HUES48 (cell line): ENCODE results near the gene CYTIP.

Experiments used
- H3K27ac ChIP-seq: one replicate; pipeline ENCODE4 v1.7.0; 2013; ENCODE audit warnings: low read depth, low read length, inconsistent platforms
- H3K27me3 ChIP-seq: 2 replicates; pipeline ENCODE4 v1.6.1; 2013; ENCODE audit warnings: mild to moderate bottlenecking, low read length; ENCODE audit not compliant: control insufficient read depth, insufficient read depth
- H3K36me3 ChIP-seq: 2 replicates; pipeline ENCODE4 v1.6.1; 2013; ENCODE audit warnings: low read length; ENCODE audit not compliant: control insufficient read depth, insufficient read depth
- H3K4me1 ChIP-seq: 2 replicates; pipeline ENCODE4 v1.6.1; 2013; ENCODE audit warnings: mild to moderate bottlenecking, low read length; ENCODE audit not compliant: control insufficient read depth, insufficient read depth
- H3K4me3 ChIP-seq: 2 replicates; pipeline ENCODE4 v1.5.1; 2013; ENCODE audit warnings: mild to moderate bottlenecking, low read depth, low read length
- H3K9ac ChIP-seq: 2 replicates; pipeline ENCODE4 v1.6.1; 2013; ENCODE audit warnings: mild to moderate bottlenecking, low read depth, low read length, moderate library complexity
- H3K9me3 ChIP-seq: 2 replicates; pipeline ENCODE4 v1.6.1; 2013; ENCODE audit warnings: low read length; ENCODE audit not compliant: control insufficient read depth, insufficient read depth

CYTIP gene

GRCh38 chr2:157460384-157460837, 16.5 kb upstream of the CYTIP start:
- Histone ChIP-seq H3K9ac (no peak overlapping the region), H3K27me3 (no peaks in the 10 kb centered on the region), H3K27ac (peak overlapping the region; percentile 71), H3K4me3 (no peak overlapping the region), H3K36me3 (no peaks in the 10 kb centered on the region), H3K9me3 (no peaks in the 10 kb centered on the region), H3K4me1 (peaks cover 18% of the 10 kb centered on the region)

GRCh38 chr2:157459486-157459885, 15.6 kb upstream of the CYTIP start:
- Histone ChIP-seq H3K27me3 (no peaks in the 10 kb centered on the region), H3K4me1 (peaks cover 18% of the 10 kb centered on the region), H3K9me3 (no peaks in the 10 kb centered on the region), H3K36me3 (no peaks in the 10 kb centered on the region), H3K27ac (no peak overlapping the region), H3K4me3 (no peak overlapping the region), H3K9ac (no peak overlapping the region)

- Histone ChIP-seq H3K27me3 (no peaks in the 10 kb centered on the region; the same call in 1 of the 2 replicates), H3K4me1 (no peaks in the 10 kb centered on the region), H3K4me3 (no peak overlapping the region), H3K27ac (no peak overlapping the region), H3K9ac (no peak overlapping the region), H3K9me3 (no peaks in the 10 kb centered on the region), H3K36me3 (no peaks in the 10 kb centered on the region)
Observed at GRCh38 chr2:157447741-157448140, 3.9 kb upstream of the CYTIP start.

GRCh38 chr2:157447031-157447430, 3.1 kb upstream of the CYTIP start:
- Histone ChIP-seq H3K4me1 (no peaks in the 10 kb centered on the region), H3K4me3 (no peak overlapping the region), H3K36me3 (no peaks in the 10 kb centered on the region), H3K9ac (no peak overlapping the region), H3K9me3 (no peaks in the 10 kb centered on the region), H3K27me3 (no peaks in the 10 kb centered on the region; the same call in 1 of the 2 replicates), H3K27ac (no peak overlapping the region)

GRCh38 chr2:157444641-157445040, 752 bp upstream of the CYTIP start:
- no peak overlapping the region for H3K27ac ChIP-seq
- H3K9ac ChIP-seq, result no peak overlapping the region
- no peak overlapping the region for H3K4me3 ChIP-seq

GRCh38 chr2:157443090-157443489, 799 bp downstream of the CYTIP start:
- Histone ChIP-seq H3K4me1 (no peaks in the 10 kb centered on the region), H3K27me3 (no peaks in the 10 kb centered on the region; the same call in 1 of the 2 replicates), H3K36me3 (no peaks in the 10 kb centered on the region), H3K27ac (no peak overlapping the region), H3K9ac (no peak overlapping the region), H3K4me3 (no peak overlapping the region), H3K9me3 (no peaks in the 10 kb centered on the region)

More at GRCh38 chr2:157444641-157445040, 752 bp upstream of the CYTIP start:
- Histone ChIP-seq H3K27me3 (no peaks in the 10 kb centered on the region; the same call in 1 of the 2 replicates), H3K4me1 (no peaks in the 10 kb centered on the region), H3K36me3 (no peaks in the 10 kb centered on the region), H3K9me3 (no peaks in the 10 kb centered on the region)

GRCh38 chr2:157442636-157443035, 1.3 kb downstream of the CYTIP start:
- no peaks in the 10 kb centered on the region for H3K4me1 ChIP-seq
- no peaks in the 10 kb centered on the region for H3K36me3 ChIP-seq
- no peak overlapping the region for H3K4me3 ChIP-seq
- H3K27me3 ChIP-seq, result no peaks in the 10 kb centered on the region; the same call in 1 of the 2 replicates
- no peak overlapping the region for H3K9ac ChIP-seq
- H3K27ac ChIP-seq, result no peak overlapping the region
- no peaks in the 10 kb centered on the region for H3K9me3 ChIP-seq

GRCh38 chr2:157442191-157442590, 1.7 kb downstream of the CYTIP start:
- Histone ChIP-seq H3K4me3 (no peak overlapping the region), H3K36me3 (no peaks in the 10 kb centered on the region), H3K4me1 (no peaks in the 10 kb centered on the region), H3K9ac (no peak overlapping the region), H3K27ac (no peak overlapping the region), H3K9me3 (no peaks in the 10 kb centered on the region), H3K27me3 (no peaks in the 10 kb centered on the region)

- Histone ChIP-seq H3K27me3 (no peaks in the 10 kb centered on the region), H3K9ac (no peak overlapping the region), H3K4me3 (no peak overlapping the region), H3K27ac (no peak overlapping the region), H3K9me3 (no peaks in the 10 kb centered on the region), H3K4me1 (no peaks in the 10 kb centered on the region), H3K36me3 (no peaks in the 10 kb centered on the region)
Observed at GRCh38 chr2:157441072-157441454, 2.8 kb downstream of the CYTIP start.

- Histone ChIP-seq H3K4me3 (no peak overlapping the region), H3K9me3 (no peaks in the 10 kb centered on the region), H3K27ac (no peak overlapping the region), H3K4me1 (no peaks in the 10 kb centered on the region), H3K27me3 (no peaks in the 10 kb centered on the region), H3K36me3 (no peaks in the 10 kb centered on the region), H3K9ac (no peak overlapping the region)
Observed at GRCh38 chr2:157440404-157441071, 3.4 kb downstream of the CYTIP start.

GRCh38 chr2:157439824-157440186, 4.1 kb downstream of the CYTIP start:
- H3K9ac ChIP-seq, result no peak overlapping the region
- no peaks in the 10 kb centered on the region for H3K27me3 ChIP-seq
- H3K27ac ChIP-seq, result no peak overlapping the region
- H3K36me3 ChIP-seq, result no peaks in the 10 kb centered on the region
- H3K4me1 ChIP-seq, result no peaks in the 10 kb centered on the region
- H3K4me3 ChIP-seq, result no peak overlapping the region
- no peaks in the 10 kb centered on the region for H3K9me3 ChIP-seq
